Sigmoid colon (tissue), 4 donors: ENCODE data around the gene CDH23.

ENCODE experiments used
- EP300 ChIP-seq, 4 donors: sonication (generic); formaldehyde crosslinking; IDR thresholded peaks; one replicate each; pipeline ENCODE4 v1.6.1; 2017; ENCODE audit warnings: antibody characterized with exemption in 4 of 4
- POLR2A ChIP-seq, 2 donors: fragments of 450-650 bp; IDR thresholded peaks; one replicate each; pipeline ENCODE4 v1.6.1; 2016; ENCODE audit warnings: antibody characterized with exemption in 2 of 2, mild to moderate bottlenecking in 2 of 2, moderate library complexity in 2 of 2
- POLR2AphosphoS5 ChIP-seq, 4 donors: sonication (generic); formaldehyde crosslinking; IDR thresholded peaks; one replicate each; pipeline ENCODE4 v1.6.1; 2017; ENCODE audit warnings: antibody characterized with exemption in 4 of 4
- TF ChIP-seq, protein P1 (sequence below), 4 experiments: fragments of 450-650 bp in 3 of 4; fragments of 200-600 bp in 1 of 4; IDR thresholded peaks; one replicate each; pipeline ENCODE4 v1.5.1; 2016 to 2019; ENCODE audit warnings: antibody characterized with exemption in 4 of 4, mild to moderate bottlenecking in 3 of 4, moderate library complexity in 2 of 4

- TF ChIP-seq, protein P1, sequence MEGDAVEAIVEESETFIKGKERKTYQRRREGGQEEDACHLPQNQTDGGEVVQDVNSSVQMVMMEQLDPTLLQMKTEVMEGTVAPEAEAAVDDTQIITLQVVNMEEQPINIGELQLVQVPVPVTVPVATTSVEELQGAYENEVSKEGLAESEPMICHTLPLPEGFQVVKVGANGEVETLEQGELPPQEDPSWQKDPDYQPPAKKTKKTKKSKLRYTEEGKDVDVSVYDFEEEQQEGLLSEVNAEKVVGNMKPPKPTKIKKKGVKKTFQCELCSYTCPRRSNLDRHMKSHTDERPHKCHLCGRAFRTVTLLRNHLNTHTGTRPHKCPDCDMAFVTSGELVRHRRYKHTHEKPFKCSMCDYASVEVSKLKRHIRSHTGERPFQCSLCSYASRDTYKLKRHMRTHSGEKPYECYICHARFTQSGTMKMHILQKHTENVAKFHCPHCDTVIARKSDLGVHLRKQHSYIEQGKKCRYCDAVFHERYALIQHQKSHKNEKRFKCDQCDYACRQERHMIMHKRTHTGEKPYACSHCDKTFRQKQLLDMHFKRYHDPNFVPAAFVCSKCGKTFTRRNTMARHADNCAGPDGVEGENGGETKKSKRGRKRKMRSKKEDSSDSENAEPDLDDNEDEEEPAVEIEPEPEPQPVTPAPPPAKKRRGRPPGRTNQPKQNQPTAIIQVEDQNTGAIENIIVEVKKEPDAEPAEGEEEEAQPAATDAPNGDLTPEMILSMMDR (IDR thresholded peaks at IDR 0.05) = no peak
- TF ChIP-seq EP300 (IDR thresholded peaks at IDR 0.05) = no peak
- TF ChIP-seq POLR2A (IDR thresholded peaks at IDR 0.05) = no peak
- TF ChIP-seq POLR2AphosphoS5 (IDR thresholded peaks at IDR 0.05) = no peak
Observed at GRCh38 chr10:71434760-71435394, 38.2 kb downstream of the CDH23 start.
